Panc1 (cell line): Measurements from ENCODE around the gene LTBP3. TPM values are rescaled to one million over a fixed set of nuclear protein-coding genes. Genes with fewer than 3 reads are reported as not detected.

Experiments used
- ATAC-seq: fragments of 200-7000 bp; cut with Tn5 transposase; 2 replicates; pipeline ENCODE4 v1.9.1; 2020; ENCODE audit warnings: mild to moderate bottlenecking, moderate library complexity
- BruUV-seq: library from RNA; stranded (reverse); fragments of 400-500 nt; replicated peaks from 2 replicates; lab custom pipeline; 2021; lab: Mats Ljungman, UMichigan
- CTCF ChIA-PET: fragments of 300-600 bp; sonication (Branson Sonifier 250); formaldehyde crosslinking; loops from one replicate; lab custom pipeline; 2022; ENCODE audit warnings: antibody characterized with exemption; lab: Charles Lee
- POLR2A ChIA-PET: fragments of 300-600 bp; sonication (Branson Sonifier 250); formaldehyde crosslinking; loops from one replicate; lab custom pipeline; 2022; ENCODE audit warnings: antibody characterized with exemption; lab: Charles Lee
- DNase-seq: peaks from one replicate; pipeline ENCODE4 v3.0.0-alpha.2; 2010; ENCODE audit warnings: low read depth, low spot score
- H3K27ac ChIP-seq: 2 replicates; pipeline ENCODE4 v1.5.1; 2011; ENCODE audit warnings: mild to moderate bottlenecking, low read length, inconsistent platforms
- H3K27me3 ChIP-seq: fragments of 200-500 bp; sonication (Bioruptor generic); 2 replicates; pipeline ENCODE4 v1.6.0; 2014; ENCODE audit warnings: low read length, inconsistent platforms; ENCODE audit not compliant: control insufficient read depth, insufficient read depth
- H3K36me3 ChIP-seq: fragments of 200-500 bp; sonication (Bioruptor generic); 2 replicates; pipeline ENCODE4 v1.5.1; 2014; ENCODE audit warnings: inconsistent platforms, mild to moderate bottlenecking, low read length, moderate library complexity; ENCODE audit not compliant: control insufficient read depth, insufficient read depth
- H3K4me1 ChIP-seq: 2 replicates; pipeline ENCODE4 v1.5.1; 2011; ENCODE audit warnings: inconsistent platforms, mild to moderate bottlenecking, low read length, moderate library complexity; ENCODE audit not compliant: control insufficient read depth, insufficient read depth
- H3K4me3 ChIP-seq, 2 experiments: 2 replicates each; pipeline ENCODE4 v1.5.1; 2011 to 2012; ENCODE audit warnings: low read depth in 2 of 2, low read length in 2 of 2, mild to moderate bottlenecking in 2 of 2, inconsistent platforms in 1 of 2, moderate library complexity in 1 of 2
- H3K9me3 ChIP-seq: fragments of 200-500 bp; sonication (Bioruptor generic); 2 replicates; pipeline ENCODE4 v1.5.1; 2014; ENCODE audit warnings: low read depth, mild to moderate bottlenecking, inconsistent platforms, low read length, moderate library complexity; ENCODE audit not compliant: control insufficient read depth, insufficient read depth
- POLR2AphosphoS5 ChIP-seq: IDR thresholded peaks from 2 replicates; pipeline ENCODE4 v1.6.1; 2012; ENCODE audit warnings: mild to moderate bottlenecking, low read depth, low read length, moderate library complexity
- SIN3A ChIP-seq: IDR thresholded peaks from 2 replicates; pipeline ENCODE4 v1.6.1; 2012; ENCODE audit warnings: low read depth, mild to moderate bottlenecking, low read length, moderate library complexity, borderline replicate concordance; ENCODE audit not compliant: insufficient read depth
- TCF7L2 ChIP-seq: IDR thresholded peaks from 2 replicates; pipeline ENCODE4 v1.6.1; 2011; ENCODE audit warnings: mild to moderate bottlenecking, low read depth, low read length, inconsistent platforms
- in situ Hi-C: cut with HindIII; loops from 2 replicates; pipeline ENCODE4 v1.10.0; 2016; ENCODE audit warnings: low sequenced_read_pairs, low pct_unique_long_range_greater_than_20kb
- intact Hi-C: fragments of 100-400 bp; cut with micrococcal nuclease; formaldehyde crosslinking; loops from one replicate; pipeline ENCODE4 v1.10.0; 2022; ENCODE audit not compliant: unreplicated experiment
- total RNA-seq: library from RNA; stranded (reverse); gene quantifications from one replicate; pipeline ENCODE4 v1.2.1, GENCODE V29; 2021; ENCODE audit not compliant: unreplicated experiment
- TF ChIP-seq, protein P1 (sequence below), 2 experiments: IDR thresholded peaks; 2 replicates each; pipeline ENCODE4 v1.6.1; 2011 to 2012; ENCODE audit warnings: low read depth in 2 of 2, control low read depth in 1 of 2, low read length in 1 of 2, mild to moderate bottlenecking in 1 of 2, moderate library complexity in 1 of 2; ENCODE audit not compliant: insufficient read depth in 1 of 2
- TF ChIP-seq, protein P2 (sequence below): fragments of 450-650 bp; IDR thresholded peaks from 2 replicates; pipeline ENCODE4 v1.5.1; 2017; ENCODE audit warnings: mild to moderate bottlenecking

Gene LTBP3
- total RNA-seq, 1 experiment from 2014 or later, result 133 TPM

DNA sequence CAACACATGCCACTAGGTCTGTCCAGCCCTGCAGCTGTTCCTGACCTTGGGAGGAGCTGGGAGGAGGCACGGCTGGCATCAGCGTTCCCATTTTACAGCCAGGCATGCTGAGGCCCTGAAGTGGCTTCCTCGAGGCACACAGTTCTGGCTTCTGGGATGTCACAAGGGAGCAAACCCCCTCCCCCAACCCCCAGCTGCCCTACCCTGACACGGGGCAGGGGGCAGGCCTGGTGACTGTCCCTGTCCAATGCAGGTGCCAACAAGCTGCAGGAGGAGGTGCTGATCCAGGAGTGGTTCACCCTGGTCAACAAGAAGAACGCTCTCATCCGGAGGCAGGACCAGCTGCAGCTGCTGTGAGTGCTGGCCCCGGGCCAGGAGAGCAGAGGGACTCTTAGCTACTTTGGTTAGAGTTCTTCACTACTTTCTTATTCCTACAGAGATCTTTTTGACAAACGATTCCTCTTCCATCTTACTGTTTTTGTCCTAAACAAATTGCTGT lies 32.1 kb upstream of the LTBP3 start:
- H3K36me3 ChIP-seq, result peaks cover 6% of the 10 kb centered on the region
- peaks cover 21% of the 10 kb centered on the region for H3K4me1 ChIP-seq
- H3K27me3 ChIP-seq, result no peaks in the 10 kb centered on the region
- TF ChIP-seq TCF7L2 (no peak), SIN3A (no peak)
- TF ChIP-seq, protein P1, sequence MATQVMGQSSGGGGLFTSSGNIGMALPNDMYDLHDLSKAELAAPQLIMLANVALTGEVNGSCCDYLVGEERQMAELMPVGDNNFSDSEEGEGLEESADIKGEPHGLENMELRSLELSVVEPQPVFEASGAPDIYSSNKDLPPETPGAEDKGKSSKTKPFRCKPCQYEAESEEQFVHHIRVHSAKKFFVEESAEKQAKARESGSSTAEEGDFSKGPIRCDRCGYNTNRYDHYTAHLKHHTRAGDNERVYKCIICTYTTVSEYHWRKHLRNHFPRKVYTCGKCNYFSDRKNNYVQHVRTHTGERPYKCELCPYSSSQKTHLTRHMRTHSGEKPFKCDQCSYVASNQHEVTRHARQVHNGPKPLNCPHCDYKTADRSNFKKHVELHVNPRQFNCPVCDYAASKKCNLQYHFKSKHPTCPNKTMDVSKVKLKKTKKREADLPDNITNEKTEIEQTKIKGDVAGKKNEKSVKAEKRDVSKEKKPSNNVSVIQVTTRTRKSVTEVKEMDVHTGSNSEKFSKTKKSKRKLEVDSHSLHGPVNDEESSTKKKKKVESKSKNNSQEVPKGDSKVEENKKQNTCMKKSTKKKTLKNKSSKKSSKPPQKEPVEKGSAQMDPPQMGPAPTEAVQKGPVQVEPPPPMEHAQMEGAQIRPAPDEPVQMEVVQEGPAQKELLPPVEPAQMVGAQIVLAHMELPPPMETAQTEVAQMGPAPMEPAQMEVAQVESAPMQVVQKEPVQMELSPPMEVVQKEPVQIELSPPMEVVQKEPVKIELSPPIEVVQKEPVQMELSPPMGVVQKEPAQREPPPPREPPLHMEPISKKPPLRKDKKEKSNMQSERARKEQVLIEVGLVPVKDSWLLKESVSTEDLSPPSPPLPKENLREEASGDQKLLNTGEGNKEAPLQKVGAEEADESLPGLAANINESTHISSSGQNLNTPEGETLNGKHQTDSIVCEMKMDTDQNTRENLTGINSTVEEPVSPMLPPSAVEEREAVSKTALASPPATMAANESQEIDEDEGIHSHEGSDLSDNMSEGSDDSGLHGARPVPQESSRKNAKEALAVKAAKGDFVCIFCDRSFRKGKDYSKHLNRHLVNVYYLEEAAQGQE (IDR thresholded peaks at IDR 0.05; ENCODE audit: insufficient read depth in 1 of 2, low read depth in 2 of 2, low read length in 1 of 2), result no peak
- TF ChIP-seq, protein P2, sequence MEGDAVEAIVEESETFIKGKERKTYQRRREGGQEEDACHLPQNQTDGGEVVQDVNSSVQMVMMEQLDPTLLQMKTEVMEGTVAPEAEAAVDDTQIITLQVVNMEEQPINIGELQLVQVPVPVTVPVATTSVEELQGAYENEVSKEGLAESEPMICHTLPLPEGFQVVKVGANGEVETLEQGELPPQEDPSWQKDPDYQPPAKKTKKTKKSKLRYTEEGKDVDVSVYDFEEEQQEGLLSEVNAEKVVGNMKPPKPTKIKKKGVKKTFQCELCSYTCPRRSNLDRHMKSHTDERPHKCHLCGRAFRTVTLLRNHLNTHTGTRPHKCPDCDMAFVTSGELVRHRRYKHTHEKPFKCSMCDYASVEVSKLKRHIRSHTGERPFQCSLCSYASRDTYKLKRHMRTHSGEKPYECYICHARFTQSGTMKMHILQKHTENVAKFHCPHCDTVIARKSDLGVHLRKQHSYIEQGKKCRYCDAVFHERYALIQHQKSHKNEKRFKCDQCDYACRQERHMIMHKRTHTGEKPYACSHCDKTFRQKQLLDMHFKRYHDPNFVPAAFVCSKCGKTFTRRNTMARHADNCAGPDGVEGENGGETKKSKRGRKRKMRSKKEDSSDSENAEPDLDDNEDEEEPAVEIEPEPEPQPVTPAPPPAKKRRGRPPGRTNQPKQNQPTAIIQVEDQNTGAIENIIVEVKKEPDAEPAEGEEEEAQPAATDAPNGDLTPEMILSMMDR, result no peak
- DNase-seq (no peak), ATAC-seq (no peak)
- H3K4me3 ChIP-seq, result no peak overlapping the region
- in situ Hi-C loops, result no loop called here
- no peaks in the 10 kb centered on the region for H3K9me3 ChIP-seq
- no peak overlapping the region for H3K27ac ChIP-seq
- ChIA-PET POLR2A (interaction anchor here (0.5 kb wide), 1 partner anchor 14 kb away, joined by 5 read pairs; no protein-coding TSS in a partner anchor), CTCF (no interaction called here)
- intact Hi-C loops, result no loop called here
- no TSS peak for BruUV-seq

DNA sequence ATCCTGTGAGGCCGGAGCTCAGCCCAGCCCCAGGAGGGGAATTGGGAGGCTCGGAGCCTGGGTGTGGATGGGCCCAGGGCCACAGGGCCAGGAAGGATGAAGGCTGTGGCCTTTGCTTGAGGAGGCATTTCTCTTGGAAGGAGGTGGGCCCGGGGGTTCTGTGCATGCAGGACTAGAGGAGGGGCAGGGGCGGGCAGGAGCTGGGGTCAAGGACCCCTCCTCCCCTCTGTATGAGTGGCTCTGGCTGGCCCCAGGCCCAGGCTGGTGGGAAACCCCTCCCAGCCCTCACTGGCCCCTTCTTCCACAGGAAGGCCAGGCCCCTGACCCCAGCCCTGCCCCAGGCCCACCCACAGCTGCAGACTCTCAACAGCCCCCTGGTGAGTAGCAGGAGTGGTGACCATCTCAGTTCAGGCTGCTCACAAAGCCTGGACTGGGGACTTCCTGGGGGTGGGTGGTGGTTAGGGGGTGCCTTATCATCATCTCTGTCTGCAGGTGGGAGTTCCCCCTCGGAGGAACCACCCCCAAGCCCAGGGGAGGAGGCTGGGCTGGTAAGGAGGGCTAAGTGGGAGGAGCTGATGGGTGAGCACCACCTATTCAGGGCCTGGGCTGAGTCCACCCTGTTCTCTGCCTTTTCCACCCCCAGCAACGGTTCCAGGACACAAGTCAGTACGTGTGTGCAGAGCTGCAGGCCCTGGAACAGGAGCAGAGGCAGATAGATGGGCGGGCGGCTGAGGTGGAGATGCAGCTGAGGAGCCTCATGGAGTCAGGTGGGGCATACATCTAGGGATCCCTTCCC lies 31.5 kb upstream of the LTBP3 start:
- CTCF ChIA-PET, result interaction anchor here (0.5 kb wide), 1 partner anchor 71 kb away, joined by 11 read pairs; no protein-coding TSS in a partner anchor
- no peak for TF ChIP-seq SIN3A
- TF ChIP-seq POLR2AphosphoS5, result no peak
- no peak for TF ChIP-seq TCF7L2
- TF ChIP-seq, protein P2, result no peak
- TF ChIP-seq, protein P1 (IDR thresholded peaks at IDR 0.05; ENCODE audit: insufficient read depth in 1 of 2, low read depth in 2 of 2, low read length in 1 of 2), result no peak
- Histone ChIP-seq H3K27ac (no peak overlapping the region), H3K9me3 (no peaks in the 10 kb centered on the region), H3K27me3 (no peaks in the 10 kb centered on the region), H3K4me1 (peaks cover 17% of the 10 kb centered on the region), H3K4me3 (no peak overlapping the region), H3K36me3 (peaks cover 6% of the 10 kb centered on the region)
- in situ Hi-C loops, result no loop called here
- no TSS peak for BruUV-seq
- intact Hi-C loops, result no loop called here
- ATAC-seq (no peak), DNase-seq (no peak)
- POLR2A ChIA-PET, result interaction anchor here (0.5 kb wide), 1 partner anchor 15 kb away, joined by 5 read pairs; no protein-coding TSS in a partner anchor
